Effector memory CD8-positive, alpha-beta T cell (primary cell): ENCODE measurements around the gene DHFR.

Experiments used
- ATAC-seq: fragments of 150-1000 bp; cut with Tn5 transposase; replicated peaks from 2 replicates; pipeline ENCODE4 v1.10.0; 2021; ENCODE audit warnings: mild to moderate bottlenecking, moderate library complexity
- DNase-seq, 3 experiments: peaks; one replicate each; pipeline ENCODE4 v3.0.0; 2021
- H3K27ac Mint-ChIP-seq, 2 donors: one replicate each; pipeline ENCODE4 v1.8.0; 2022; ENCODE audit warnings: mild to moderate bottlenecking in 2 of 2, mixed read lengths in 2 of 2, moderate library complexity in 2 of 2
- H3K27me3 Mint-ChIP-seq, 2 donors: one replicate each; pipeline ENCODE4 v1.8.0; 2022; ENCODE audit warnings: mixed read lengths in 2 of 2
- H3K36me3 Mint-ChIP-seq: one replicate; pipeline ENCODE4 v1.8.0; 2022; ENCODE audit warnings: mild to moderate bottlenecking, moderate library complexity, mixed read lengths; ENCODE audit not compliant: insufficient read depth
- H3K4me1 Mint-ChIP-seq, 2 donors: one replicate each; pipeline ENCODE4 v1.8.0; 2022; ENCODE audit warnings: low read depth in 2 of 2, mixed read lengths in 2 of 2
- H3K4me3 Mint-ChIP-seq, 2 donors: one replicate each; pipeline ENCODE4 v1.8.0; 2022; ENCODE audit warnings: mild to moderate bottlenecking in 2 of 2, mixed read lengths in 2 of 2, moderate library complexity in 2 of 2
- H3K9me3 Mint-ChIP-seq, 2 donors: one replicate each; pipeline ENCODE4 v1.8.0; 2022; ENCODE audit warnings: mixed read lengths in 2 of 2
- total RNA-seq, 9 experiments: gene quantifications; one replicate each; lab custom pipeline; 2026; lab: John Stamatoyannopoulos, UW

DHFR gene
- total RNA-seq, result 7.2 to 19.3 (median 10.1) reads per million in 9 experiments

DNA sequence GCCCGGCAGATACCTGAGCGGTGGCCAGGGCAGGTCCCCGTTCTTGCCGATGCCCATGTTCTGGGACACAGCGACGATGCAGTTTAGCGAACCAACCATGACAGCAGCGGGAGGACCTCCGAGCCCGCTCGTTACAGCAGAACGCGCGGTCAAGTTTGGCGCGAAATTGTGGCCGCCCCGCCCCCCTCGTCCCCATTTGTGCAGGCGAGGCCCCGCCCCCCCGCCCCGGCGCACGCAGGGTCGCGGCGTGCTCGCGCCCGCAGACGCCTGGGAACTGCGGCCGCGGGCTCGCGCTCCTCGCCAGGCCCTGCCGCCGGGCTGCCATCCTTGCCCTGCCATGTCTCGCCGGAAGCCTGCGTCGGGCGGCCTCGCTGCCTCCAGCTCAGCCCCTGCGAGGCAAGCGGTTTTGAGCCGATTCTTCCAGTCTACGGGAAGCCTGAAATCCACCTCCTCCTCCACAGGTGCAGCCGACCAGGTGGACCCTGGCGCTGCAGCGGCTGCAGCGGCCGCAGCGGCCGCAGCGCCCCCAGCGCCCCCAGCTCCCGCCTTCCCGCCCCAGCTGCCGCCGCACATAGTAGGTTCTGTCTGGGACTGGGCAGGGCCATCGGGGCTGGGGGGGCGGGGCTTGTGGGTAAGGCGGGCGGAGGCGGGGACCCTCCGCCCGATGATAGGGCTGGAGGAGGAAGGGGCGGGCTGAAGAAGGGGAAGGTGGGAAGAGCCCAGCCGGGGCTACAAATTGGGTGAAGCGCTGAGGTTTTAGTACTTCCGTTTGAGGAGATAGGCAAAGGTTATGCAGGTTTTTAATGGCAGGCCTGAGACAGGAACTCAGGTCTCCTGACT lies at the start of gene DHFR, which contains the start of gene MSH3:
TSS of gene DHFR (minus strand) at position 593 of the 840 bp plus-strand sequence. CDS start at position 99, 494 bp downstream.
TSS of gene MSH3 (plus strand) at position 262 of the 840 bp plus-strand sequence. CDS start at position 338, 76 bp downstream.
- Mint-ChIP-seq H3K27ac (peak within 1 kb of the TSS; percentile 85 to 92), H3K4me3 (peak within 1 kb of the TSS; percentile 78 to 85), H3K9me3 (no peaks in the 10 kb centered on the region), H3K27me3 (no peaks in the 10 kb centered on the region), H3K4me1 (peaks cover 11 to 25% of the 10 kb centered on the region in 2 donors), H3K36me3 (peaks cover 33% of the 10 kb centered on the region)
- ATAC-seq (peak; percentile 67), DNase-seq (peak; percentile 84 to 88 (median 84))

DNA sequence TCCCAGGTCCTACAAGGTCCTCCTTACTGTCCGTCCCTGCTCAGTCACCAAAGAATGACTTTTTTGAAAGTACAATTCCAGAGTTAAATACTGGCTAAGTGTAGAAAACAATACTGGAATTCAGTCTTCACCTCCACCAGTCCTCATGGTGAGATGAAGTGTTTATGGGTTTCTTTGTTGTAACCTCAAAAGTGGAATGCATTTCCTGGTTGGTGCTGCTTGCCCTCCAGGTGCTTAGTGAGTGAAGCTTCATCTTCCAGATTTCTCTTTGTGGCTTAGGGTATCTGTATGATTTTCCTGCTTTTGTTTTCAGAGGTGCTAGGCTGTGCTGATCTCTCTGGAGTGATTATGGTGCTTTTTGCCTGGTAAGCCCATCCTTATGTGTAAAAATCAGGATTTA lies 49.4 kb upstream of the DHFR start:
- Mint-ChIP-seq H3K36me3 (peaks cover 15% of the 10 kb centered on the region), H3K27me3 (no peaks in the 10 kb centered on the region), H3K4me1 (peaks cover 17 to 20% of the 10 kb centered on the region in 2 donors), H3K9me3 (no peaks in the 10 kb centered on the region), H3K4me3 (no peak overlapping the region), H3K27ac (peak overlapping the region in 1 of 2 donors; percentile 52)
- DNase-seq, result no peak
- no peak for ATAC-seq

DNA sequence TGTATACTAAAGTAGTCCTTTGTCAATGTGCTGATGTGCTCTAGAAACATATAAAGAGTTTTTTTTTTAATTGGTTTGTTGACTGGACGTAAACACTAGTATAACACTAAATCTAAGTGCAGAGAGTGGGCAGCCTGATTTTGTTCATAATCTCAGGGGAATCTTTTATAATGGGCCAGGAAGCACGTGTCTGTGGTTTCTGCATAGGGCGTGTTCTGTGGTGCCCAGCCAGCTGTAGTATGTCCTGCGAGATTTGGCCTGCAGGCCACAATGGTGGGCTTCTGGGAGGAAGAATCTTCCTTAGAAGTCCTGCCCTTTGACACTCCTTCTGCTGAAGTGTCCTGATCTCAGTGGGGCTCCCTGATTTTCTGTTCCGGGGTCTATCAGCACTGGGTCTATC lies 49.0 kb upstream of the DHFR start:
- peak overlapping the region in 1 of 2 donors; percentile 22 for H3K4me3 Mint-ChIP-seq
- H3K36me3 Mint-ChIP-seq, result peaks cover 11% of the 10 kb centered on the region
- ATAC-seq, result peak; percentile 41
- DNase-seq, result no peak
- H3K27ac Mint-ChIP-seq, result peak overlapping the region; percentile 52 to 78
- no peaks in the 10 kb centered on the region for H3K9me3 Mint-ChIP-seq
- H3K4me1 Mint-ChIP-seq, result peaks cover 17 to 20% of the 10 kb centered on the region in 2 donors
- H3K27me3 Mint-ChIP-seq, result no peaks in the 10 kb centered on the region

DNA sequence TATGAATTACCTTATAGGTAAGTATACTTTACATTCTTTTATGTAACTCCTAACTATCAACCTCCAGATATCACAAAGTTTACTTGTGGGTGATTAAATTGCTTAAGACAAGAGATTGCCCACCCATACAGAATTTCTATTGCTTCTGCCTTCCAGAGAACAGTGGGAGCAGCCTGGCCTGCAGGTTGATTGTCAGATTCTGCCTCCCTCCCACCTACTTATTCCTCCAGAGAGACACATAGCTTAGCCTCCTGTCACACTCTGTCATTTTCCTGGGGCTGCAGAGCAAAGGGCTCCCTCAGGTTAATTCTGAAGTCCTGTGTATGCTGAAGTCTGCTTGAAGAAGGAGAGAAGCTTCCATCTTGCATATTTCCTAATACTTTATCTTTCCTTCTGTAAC lies 48.5 kb upstream of the DHFR start:
- no peak for DNase-seq
- peaks cover 8% of the 10 kb centered on the region for H3K36me3 Mint-ChIP-seq
- peak overlapping the region; percentile 52 to 78 for H3K27ac Mint-ChIP-seq
- H3K27me3 Mint-ChIP-seq, result no peaks in the 10 kb centered on the region
- peaks cover 17 to 20% of the 10 kb centered on the region in 2 donors for H3K4me1 Mint-ChIP-seq
- ATAC-seq, result no peak
- no peaks in the 10 kb centered on the region for H3K9me3 Mint-ChIP-seq
- H3K4me3 Mint-ChIP-seq, result peak overlapping the region in 1 of 2 donors; percentile 22

DNA sequence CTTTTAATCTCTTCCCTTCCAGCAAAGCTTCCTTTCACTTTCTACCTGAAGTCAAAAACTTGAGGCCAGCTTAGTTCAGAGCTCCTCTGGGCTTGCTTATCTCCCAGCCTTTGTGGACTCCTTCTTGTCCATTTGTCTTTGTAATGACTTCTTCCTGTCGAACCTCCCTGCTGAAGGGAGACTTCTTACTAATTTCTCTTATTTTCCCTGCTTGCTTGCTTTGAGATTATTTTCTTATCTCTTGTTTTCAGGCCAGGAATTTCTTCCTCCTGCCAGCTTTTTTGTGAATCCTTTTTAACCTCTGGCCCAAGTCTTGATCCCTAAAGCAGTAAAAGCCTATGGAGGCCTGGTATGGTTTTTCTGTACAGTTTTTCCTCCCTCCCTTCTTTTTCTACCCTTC lies 46.8 kb upstream of the DHFR start:
- Mint-ChIP-seq H3K9me3 (no peaks in the 10 kb centered on the region), H3K27ac (peak overlapping the region in 1 of 2 donors; percentile 83), H3K4me3 (no peak overlapping the region), H3K4me1 (peaks cover 17 to 20% of the 10 kb centered on the region in 2 donors), H3K27me3 (no peaks in the 10 kb centered on the region), H3K36me3 (peaks cover 8% of the 10 kb centered on the region)
- ATAC-seq (no peak), DNase-seq (no peak)

DNA sequence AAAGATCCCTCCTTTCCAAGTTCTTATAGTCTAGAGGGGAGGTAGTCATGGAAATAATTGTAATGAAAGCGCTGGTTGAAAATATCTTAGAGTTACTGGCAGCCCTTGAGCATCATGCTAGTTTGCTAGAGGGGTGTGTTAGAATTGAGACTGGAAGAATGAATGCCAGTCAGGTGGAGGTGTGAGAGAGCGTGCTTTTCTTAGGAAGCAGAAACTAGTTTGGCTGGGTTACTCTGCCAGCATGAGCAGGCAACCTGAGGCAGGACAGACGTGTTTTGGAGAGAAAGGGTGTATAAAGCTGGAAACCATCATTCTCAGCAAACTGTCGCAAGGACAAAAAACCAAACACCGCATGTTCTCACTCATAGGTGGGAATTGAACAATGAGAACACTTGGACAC lies 43.6 kb upstream of the DHFR start:
- H3K27me3 Mint-ChIP-seq, result no peaks in the 10 kb centered on the region
- peaks cover 11% of the 10 kb centered on the region for H3K36me3 Mint-ChIP-seq
- H3K27ac Mint-ChIP-seq, result no peak overlapping the region
- no peaks in the 10 kb centered on the region for H3K9me3 Mint-ChIP-seq
- H3K4me1 Mint-ChIP-seq, result peaks cover 2 to 24% of the 10 kb centered on the region in 2 donors
- ATAC-seq (no peak), DNase-seq (no peak)
- no peak overlapping the region for H3K4me3 Mint-ChIP-seq

DNA sequence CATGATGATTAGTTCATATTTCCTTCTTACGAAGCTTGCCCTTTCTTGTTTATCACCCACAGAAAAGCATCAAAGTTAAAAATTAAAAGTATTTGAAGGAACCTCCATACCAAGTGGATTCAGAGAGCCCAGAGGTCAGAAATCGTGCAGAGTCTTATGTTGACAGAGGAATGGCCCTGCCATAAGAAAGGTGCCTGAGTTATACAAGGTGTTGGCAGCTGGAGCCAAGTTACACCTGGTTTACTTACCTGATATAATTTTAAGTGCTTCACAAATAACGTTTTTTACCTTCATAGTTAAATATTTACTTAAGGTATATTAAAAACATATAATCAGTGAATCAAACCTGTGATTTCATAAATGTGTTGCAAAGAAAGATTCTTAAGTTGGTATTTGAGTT lies 42.3 kb upstream of the DHFR start:
- ATAC-seq (no peak), DNase-seq (no peak)
- H3K4me3 Mint-ChIP-seq, result no peak overlapping the region
- no peaks in the 10 kb centered on the region for H3K27me3 Mint-ChIP-seq
- no peak overlapping the region for H3K27ac Mint-ChIP-seq
- H3K4me1 Mint-ChIP-seq, result peaks cover 0 to 21% of the 10 kb centered on the region in 2 donors
- peaks cover 8% of the 10 kb centered on the region for H3K36me3 Mint-ChIP-seq
- H3K9me3 Mint-ChIP-seq, result no peaks in the 10 kb centered on the region

DNA sequence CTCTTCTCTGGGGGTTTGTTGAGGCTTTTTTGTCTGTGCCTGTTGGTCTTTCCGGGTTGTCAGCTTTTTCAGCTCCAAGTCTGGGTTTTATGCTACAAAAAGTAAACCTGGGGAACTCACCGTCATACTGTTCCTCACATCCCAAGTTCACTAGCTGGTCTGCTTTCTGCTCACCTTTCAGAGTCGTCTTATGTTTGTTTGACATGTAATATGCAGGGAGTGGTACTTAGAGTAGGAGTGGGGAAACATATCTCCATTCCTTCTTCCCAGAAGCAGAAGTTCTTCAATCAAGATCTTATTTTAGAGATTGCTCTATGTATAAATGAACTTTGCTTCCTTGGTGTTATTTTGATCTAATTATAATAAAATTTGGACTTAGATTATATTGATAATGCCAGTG lies 41.7 kb upstream of the DHFR start:
- Mint-ChIP-seq H3K4me3 (no peak overlapping the region), H3K9me3 (no peaks in the 10 kb centered on the region), H3K4me1 (peaks cover 0 to 18% of the 10 kb centered on the region in 2 donors), H3K27me3 (no peaks in the 10 kb centered on the region), H3K36me3 (peaks cover 6% of the 10 kb centered on the region), H3K27ac (no peak overlapping the region)
- no peak for ATAC-seq
- no peak for DNase-seq

DNA sequence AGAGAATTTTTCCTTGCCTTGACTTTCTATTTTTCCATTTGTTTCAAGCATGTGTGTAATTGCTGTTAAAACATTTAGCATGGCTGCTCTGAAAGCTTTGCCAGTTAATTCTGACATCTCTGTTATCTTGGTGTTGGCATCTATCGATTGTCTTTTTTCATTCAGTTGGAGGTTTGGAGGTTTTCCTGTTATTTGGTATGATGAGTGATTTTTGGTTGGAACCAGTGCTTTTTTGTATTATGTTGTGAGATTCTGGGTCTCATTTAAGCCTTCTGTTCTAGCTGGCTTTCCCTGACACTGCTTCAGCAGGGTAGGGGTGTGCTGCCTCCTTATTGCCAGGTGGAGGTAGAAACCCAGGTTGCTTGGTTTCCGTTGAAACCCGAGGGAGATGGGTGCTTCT lies 40.9 kb upstream of the DHFR start:
- Mint-ChIP-seq H3K27ac (no peak overlapping the region), H3K36me3 (peaks cover 6% of the 10 kb centered on the region), H3K9me3 (no peaks in the 10 kb centered on the region), H3K4me3 (no peak overlapping the region), H3K4me1 (peaks cover 0 to 16% of the 10 kb centered on the region in 2 donors), H3K27me3 (no peaks in the 10 kb centered on the region)
- DNase-seq (no peak), ATAC-seq (no peak)

DNA sequence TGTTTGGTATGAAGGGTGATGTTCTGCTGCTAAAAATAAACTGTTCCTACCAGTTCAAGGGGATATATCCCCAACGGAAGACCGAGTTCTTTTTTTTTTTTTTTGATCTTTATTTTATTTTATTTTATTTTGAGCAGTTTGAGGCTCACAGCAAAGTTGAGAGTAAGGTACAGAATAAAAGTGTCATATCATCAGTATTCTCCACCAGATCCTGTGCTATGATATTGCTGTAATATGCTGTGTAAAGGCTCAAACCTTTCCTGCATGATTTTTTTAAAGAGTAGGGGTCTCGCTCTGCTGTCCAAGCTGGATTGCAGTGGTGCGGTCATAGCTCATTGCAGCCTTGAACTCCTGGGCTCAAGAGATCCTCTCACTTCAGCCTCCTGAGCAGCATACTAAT lies 34.8 kb upstream of the DHFR start:
- ATAC-seq, result no peak
- Mint-ChIP-seq H3K36me3 (no peaks in the 10 kb centered on the region), H3K4me3 (no peak overlapping the region), H3K9me3 (no peaks in the 10 kb centered on the region), H3K27ac (no peak overlapping the region), H3K27me3 (no peaks in the 10 kb centered on the region), H3K4me1 (peaks cover 4 to 18% of the 10 kb centered on the region in 2 donors)
- no peak for DNase-seq

DNA sequence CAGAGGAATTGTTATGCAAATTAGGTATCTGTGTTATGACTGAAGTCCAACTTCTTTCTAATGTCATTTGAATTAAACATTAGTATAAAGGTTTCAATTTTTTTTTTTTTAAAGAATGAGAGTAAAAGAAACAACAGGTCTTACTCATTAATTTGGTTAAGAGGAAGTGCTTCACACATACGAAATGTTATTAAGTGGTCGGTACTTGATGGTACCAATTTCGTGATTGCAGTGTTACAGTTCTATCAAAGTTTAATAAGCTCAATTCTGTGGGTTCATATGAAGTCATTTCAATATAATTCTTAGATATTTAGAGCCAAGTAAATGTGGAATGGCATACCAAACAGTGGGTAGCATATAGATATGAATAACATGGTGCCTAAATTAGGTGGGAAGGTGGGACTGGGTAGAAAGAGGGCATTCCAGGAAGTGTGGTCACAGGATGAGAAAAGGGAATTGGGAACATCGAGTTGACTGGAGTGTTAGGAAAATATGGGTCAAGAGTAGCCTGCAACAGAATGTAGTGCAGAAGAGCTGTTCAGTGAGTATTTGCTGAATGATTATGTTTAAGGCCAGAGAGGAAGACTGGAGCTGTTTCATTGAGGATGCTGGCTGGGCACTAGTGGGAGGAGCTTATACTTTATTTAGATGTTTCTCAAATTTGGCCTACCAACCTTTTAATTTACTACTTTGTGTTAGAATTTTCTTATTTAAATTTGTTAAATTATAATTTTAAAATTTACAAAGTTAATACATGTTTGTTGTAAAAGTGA lies 34.1 kb upstream of the DHFR start:
- Mint-ChIP-seq H3K4me3 (peak overlapping the region; percentile 1), H3K4me1 (peaks cover 4 to 15% of the 10 kb centered on the region in 2 donors), H3K27me3 (no peaks in the 10 kb centered on the region), H3K27ac (peak overlapping the region; percentile 6 to 59), H3K36me3 (no peaks in the 10 kb centered on the region), H3K9me3 (no peaks in the 10 kb centered on the region)
- ATAC-seq (peak; percentile 59), DNase-seq (no peak)

DNA sequence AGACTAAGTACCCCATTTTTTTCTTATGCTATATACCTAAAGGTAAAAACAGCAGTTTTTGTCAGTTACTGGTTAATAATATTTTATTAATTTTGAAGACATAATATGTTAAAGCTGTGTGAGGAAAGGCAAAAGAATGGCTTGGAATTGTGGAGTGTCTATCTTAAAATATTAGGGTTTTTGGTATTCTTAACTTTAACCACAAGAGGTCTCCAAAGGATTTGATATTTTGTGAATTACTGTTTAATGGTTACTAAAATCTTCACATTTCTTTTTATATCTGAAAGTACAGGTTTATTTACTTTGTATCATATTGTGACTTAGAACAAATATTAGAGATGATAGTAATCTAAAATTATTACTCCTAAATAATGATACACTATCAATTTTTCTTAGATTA lies 32.0 kb upstream of the DHFR start:
- peaks cover 6 to 17% of the 10 kb centered on the region in 2 donors for H3K4me1 Mint-ChIP-seq
- no peaks in the 10 kb centered on the region for H3K9me3 Mint-ChIP-seq
- H3K36me3 Mint-ChIP-seq, result no peaks in the 10 kb centered on the region
- H3K27ac Mint-ChIP-seq, result no peak overlapping the region
- DNase-seq (no peak), ATAC-seq (peak; percentile 26)
- H3K27me3 Mint-ChIP-seq, result no peaks in the 10 kb centered on the region
- H3K4me3 Mint-ChIP-seq, result no peak overlapping the region

DNA sequence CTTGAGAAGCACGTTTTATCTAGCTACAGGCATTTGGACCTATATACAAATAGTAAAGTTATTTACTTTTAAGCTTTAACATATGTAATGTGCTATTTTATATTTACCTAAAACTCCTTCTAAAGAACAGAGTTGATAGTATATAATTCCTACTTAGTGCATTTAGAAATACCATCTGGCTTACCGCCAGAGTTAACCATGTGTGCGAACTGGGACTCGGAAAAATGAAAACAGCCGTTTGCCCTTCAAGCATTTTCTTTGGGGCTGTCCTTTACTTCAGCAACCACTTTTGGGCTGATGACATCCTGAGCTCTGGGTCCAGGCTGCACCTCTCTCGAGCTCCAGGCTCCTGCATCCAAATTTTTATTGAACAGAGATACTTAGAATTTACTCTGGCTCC lies 21.9 kb upstream of the DHFR start:
- H3K4me3 Mint-ChIP-seq, result no peak overlapping the region
- no peak for ATAC-seq

More for the DNA sequence above, 21.9 kb upstream of the DHFR start:
- Mint-ChIP-seq H3K27ac (no peak overlapping the region), H3K4me1 (peaks cover 0 to 1% of the 10 kb centered on the region in 2 donors), H3K27me3 (no peaks in the 10 kb centered on the region), H3K9me3 (no peaks in the 10 kb centered on the region), H3K36me3 (peaks cover 38% of the 10 kb centered on the region)
- no peak for DNase-seq
